NCI-H748 treated with DMSO at 0.1 percent for 48 hours (cell line): ENCODE measurements around the gene POLR1G.

Source experiments
- DNase-seq: peaks from one replicate; lab custom pipeline; 2025; lab: John Stamatoyannopoulos, UW

POLR1G gene, protein sequence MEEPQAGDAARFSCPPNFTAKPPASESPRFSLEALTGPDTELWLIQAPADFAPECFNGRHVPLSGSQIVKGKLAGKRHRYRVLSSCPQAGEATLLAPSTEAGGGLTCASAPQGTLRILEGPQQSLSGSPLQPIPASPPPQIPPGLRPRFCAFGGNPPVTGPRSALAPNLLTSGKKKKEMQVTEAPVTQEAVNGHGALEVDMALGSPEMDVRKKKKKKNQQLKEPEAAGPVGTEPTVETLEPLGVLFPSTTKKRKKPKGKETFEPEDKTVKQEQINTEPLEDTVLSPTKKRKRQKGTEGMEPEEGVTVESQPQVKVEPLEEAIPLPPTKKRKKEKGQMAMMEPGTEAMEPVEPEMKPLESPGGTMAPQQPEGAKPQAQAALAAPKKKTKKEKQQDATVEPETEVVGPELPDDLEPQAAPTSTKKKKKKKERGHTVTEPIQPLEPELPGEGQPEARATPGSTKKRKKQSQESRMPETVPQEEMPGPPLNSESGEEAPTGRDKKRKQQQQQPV

DNA sequence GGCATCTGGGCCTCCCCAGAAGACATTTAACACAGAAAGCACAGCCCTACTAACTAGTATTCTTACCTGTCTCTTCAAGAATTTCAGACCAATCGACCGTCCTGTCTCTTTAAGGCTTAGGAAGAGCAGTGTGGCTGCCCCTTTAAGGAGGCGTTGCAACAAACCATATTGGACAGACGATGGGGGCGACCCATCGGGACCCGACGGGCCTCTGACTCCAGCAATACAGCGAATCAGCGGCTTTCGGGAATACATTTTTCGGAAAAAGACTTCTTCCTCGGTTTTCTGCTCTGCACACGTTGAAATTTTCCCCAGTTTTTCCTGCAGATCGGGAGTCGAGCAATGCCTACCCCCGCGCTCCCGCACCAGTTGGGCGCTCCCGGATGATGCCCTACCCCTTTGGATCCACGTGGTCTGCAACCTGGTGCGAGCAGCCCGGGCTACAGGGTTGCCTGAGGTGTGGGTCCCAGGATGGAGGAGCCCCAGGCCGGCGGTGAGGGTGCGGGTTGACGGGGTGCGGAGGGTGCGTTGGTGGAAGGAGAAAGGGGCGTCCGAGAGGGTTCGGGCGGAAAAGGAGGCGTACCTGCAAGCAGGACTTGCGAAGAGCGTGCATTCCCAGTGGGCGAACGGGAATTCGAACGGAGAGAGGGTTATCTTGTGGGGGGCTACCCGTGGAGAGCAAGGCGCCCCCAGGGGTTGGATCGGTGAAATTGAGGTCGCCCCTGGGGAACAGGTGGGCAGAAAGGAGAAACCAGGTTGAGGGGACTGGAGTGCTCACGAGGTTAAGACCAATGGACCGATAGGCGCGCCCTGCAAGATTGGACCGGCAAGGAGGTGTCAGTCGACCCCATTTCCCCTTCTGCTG lies at the start of gene POLR1G:
POLR1G (plus strand) TSS at position 419 of the 865 bp plus-strand sequence; CDS start at position 472, 53 bp downstream.
- DNase-seq = peak; percentile 91

DNA sequence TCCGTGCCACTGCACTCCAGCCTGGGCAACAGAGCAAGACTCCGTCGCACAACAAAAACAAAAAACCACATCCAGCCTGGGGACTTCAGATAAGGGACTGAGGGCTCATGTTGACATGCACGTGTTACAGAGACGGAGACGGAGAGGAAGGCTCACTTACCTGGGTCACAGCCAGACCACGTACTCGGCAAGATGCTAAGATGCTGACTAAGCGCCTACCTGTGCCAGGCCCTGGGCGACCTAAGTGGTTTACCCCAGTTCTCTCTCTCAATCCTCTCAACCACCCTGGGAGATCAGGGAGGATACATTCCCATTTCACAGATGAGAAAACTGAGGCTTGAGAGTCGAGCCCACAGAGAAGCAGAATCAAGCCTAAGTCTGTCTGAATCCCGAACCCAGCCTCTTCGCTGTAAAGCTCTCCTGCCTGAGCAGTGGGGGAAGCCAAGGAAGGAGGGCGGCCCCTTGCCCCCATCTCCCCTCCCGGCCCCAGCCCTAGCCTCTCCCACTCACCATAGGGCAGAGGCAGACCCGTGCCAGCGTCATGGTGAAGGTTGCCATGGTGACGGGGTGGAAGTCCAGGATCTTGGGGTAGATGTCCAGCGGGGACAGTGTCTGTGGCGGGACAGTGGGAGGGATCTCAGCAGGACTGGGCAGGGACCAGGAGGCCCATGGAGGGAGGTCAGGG lies 49.5 kb upstream of the POLR1G start:
- DNase-seq = no peak

GRCh38 chr19:45357445-45357783 lies 49.0 kb upstream of the POLR1G start:
- DNase-seq = no peak

- DNase-seq = no peak
These were observed 48.1 kb upstream of the POLR1G start for GRCh38 chr19:45358213-45358792.

DNA sequence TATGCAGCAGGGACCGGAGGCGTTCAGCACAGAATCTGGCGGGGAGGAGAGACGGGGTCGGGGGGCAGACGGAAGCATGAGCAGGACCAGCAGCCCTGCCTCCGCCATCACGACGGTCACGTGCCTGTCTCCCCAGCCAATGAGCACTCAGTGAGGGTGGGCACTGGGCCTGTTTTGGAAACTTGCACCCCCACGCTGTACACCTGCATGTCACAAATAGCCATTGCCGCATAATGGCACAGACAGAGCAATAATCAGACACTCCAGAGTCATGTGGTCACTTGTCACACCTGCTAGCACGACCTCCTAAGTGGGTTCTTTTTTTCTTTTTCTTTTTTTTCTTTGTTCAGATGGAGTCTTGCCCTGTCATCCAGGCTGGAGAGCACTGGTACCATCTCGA lies 44.8 kb upstream of the POLR1G start:
- DNase-seq = no peak

- no peak for DNase-seq
These were observed 44.2 kb upstream of the POLR1G start for GRCh38 chr19:45362291-45362690.

- DNase-seq = no peak
These were observed 42.5 kb upstream of the POLR1G start for GRCh38 chr19:45363861-45364459.

DNA sequence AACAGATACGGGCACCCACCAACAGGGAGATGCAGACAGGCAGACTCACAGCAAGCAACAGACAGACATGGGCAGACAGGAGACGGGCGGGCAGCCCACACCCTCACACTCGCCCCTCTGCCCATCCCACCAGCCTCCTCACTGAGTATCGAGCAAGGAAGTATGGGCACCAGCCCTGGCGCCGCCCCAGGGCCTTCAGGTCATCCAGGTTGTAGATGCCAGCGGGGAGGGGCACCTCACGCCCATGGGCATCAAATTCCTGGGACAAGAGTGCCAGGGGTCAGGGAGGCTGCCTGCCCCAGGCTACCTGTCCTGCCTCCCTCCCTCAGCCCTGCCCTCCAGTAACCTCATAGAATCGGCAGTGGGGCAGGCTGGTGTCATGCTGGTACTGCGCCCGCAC lies 41.7 kb upstream of the POLR1G start:
- DNase-seq = no peak

- no peak for DNase-seq
These were observed 38.3 kb upstream of the POLR1G start for GRCh38 chr19:45368127-45368526.

DNA sequence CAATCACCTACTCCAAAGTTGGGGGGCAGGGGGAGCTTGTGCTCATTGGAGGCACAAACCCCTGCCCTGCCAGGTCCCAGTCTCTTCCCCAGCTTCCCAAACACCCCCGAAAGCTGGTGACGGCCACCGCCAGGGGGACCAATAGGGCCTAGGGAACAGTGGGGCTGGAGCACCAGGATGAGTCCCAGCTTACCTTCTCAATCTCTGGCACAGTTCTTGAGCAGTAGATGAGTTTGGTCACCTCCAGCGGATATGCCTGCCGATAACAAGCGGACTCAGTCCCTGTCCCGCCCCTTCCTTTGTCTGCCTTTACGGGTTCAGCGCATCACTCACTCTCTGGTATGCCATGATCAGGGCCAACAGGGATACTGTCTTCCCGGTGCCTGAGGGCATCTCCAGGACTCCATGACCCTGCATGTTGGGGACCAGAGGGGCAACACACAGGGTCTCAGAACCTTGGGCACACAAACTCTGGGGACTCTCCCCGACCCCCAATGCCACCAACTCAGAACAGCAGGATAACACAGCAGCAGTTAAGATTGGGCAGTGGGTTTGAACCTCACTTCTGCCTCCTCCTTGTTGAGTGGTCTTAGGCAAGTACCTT lies 37.6 kb upstream of the POLR1G start:
- DNase-seq = no peak

DNA sequence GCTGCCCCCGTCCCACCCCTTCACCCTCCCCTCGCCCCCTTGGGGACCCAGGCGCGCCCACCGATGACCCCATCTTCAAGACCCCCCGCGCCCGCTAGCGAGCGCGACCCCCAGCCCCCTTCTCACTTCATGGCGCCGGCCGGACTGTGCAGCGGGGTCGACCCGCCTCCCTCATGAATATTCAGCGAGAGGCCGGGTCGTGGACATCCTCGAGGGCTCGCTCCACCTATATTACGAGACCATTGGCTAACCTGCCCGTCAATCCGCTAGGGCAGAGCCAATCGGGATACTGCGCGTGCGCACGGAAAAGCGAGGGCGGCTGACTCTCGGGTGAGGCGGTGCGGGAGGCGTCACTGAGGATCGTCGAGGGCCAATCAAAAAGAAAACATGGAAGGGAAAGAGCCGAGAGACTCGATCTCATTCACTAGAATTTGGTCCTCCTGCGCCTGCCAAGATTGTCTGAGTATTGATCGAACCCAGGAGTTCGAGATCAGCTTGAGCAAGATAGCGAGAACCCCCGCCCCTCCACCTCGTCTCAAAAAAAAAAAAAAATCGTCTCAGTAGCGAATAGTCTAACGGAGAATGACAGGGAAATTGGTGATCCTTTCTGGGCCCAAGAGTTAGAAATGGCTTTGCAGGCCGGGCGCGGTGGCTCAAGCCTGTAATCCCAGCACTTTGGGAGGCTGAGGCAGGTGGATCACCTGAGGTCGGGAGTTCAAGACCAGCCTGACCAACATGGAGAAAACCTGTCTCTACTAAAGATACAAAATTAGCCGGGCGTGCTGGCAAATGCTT lies 35.8 kb upstream of the POLR1G start, which contains the start of gene ERCC2:
ERCC2 (minus strand) TSS at position 164 of the 795 bp plus-strand sequence; CDS start at position 131, 33 bp downstream.
- DNase-seq = peak; percentile 99

DNA sequence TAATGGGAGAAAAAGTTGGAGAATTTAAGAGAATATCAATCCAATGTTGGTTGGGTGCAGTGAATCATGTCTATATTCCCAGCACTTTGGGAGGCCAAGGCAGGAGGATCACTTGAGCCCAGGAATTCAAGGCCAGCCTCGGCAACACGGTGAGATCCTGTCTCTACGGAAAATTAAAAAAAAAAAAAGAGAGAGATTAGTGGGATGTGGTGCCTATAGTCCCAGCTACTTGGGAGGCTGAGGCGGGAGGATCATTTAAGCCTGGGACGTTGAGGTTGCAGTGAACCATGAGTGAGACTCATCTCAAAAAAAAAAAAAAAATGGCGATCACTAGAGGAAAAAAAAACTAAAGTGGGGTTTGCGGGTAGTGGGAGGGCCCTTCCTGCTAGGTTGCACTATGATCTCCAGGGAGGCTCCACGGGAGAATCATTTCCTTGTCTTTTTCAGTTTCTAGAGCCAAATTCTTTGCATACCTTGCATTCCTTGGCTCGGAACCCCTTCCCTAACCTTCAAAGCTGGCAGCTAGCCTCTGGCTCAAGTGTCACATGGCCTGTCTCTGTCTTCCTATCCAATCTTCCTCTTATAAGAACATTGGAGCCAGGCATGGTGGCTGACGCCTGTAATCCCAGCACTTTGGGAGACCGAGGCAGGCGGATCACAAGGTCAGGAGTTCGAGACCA lies 30.3 kb upstream of the POLR1G start:
- DNase-seq = no peak

GRCh38 chr19:45380107-45380506 lies 26.3 kb upstream of the POLR1G start:
- no peak for DNase-seq

- DNase-seq = no peak
These were observed 24.0 kb upstream of the POLR1G start for GRCh38 chr19:45382426-45382825.

- DNase-seq = peak; percentile 11
These were observed 20.8 kb upstream of the POLR1G start for GRCh38 chr19:45385392-45386221.

- DNase-seq = no peak
These were observed 15.1 kb upstream of the POLR1G start for GRCh38 chr19:45391346-45391745.

GRCh38 chr19:45391871-45392665 lies 14.4 kb upstream of the POLR1G start:
- DNase-seq = no peak
